Measurements from ENCODE around the gene FSTL4. TPM values are rescaled to one million over a fixed set of nuclear protein-coding genes. Genes with fewer than 3 reads are reported as not detected.

The FSTL4 gene
- total RNA-seq, 4 donors from 2014 or later, result 5.1 to 8.3 (median 6.0) TPM

GRCh38 chr5:133299021-133299420 lies 313.3 kb downstream of the FSTL4 start:
- intact Hi-C loops (cut with DNase I; ENCODE audit: low total_unique reads), result no loop called here
- H3K4me3 ChIP-seq (ENCODE audit: low read depth, poor library complexity, severe bottlenecking), result no peak overlapping the region
- DNase-seq (ENCODE audit: low spot score in 2 of 2), result no peak
- WGBS, 2 donors, result 60 to 95% methylated on average over 1 of the region's 1 CpG
- TF ChIP-seq, protein P1, sequence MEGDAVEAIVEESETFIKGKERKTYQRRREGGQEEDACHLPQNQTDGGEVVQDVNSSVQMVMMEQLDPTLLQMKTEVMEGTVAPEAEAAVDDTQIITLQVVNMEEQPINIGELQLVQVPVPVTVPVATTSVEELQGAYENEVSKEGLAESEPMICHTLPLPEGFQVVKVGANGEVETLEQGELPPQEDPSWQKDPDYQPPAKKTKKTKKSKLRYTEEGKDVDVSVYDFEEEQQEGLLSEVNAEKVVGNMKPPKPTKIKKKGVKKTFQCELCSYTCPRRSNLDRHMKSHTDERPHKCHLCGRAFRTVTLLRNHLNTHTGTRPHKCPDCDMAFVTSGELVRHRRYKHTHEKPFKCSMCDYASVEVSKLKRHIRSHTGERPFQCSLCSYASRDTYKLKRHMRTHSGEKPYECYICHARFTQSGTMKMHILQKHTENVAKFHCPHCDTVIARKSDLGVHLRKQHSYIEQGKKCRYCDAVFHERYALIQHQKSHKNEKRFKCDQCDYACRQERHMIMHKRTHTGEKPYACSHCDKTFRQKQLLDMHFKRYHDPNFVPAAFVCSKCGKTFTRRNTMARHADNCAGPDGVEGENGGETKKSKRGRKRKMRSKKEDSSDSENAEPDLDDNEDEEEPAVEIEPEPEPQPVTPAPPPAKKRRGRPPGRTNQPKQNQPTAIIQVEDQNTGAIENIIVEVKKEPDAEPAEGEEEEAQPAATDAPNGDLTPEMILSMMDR (IDR thresholded peaks at IDR 0.05), result no peak
- TF ChIP-seq POLR2A (IDR thresholded peaks at IDR 0.05), result no peak

DNA sequence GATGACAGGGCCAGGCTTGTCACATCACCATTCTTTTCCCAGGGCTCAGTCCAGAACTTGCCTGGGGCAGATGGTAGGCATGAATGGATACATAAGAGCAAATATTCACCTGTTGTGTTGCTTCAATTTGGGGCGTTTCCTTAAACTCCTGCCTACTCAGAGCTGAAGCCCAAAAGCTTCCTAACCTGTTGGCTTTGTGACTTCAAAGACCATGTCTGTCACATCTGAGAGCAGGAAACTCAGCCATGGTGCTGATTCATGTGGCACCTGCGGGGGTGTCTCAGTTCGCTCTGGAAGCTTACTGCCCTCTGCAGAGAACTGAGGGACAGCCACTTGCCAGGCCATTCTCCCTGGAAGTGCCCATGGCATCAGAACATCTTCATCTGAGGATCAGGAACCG lies 313.9 kb downstream of the FSTL4 start:
- TF ChIP-seq, protein P1 (IDR thresholded peaks at IDR 0.05), result no peak
- TF ChIP-seq POLR2A (IDR thresholded peaks at IDR 0.05), result no peak
- 87 to 93% methylated on average over 4 of the region's 4 CpGs for WGBS, 2 donors
- no peak for DNase-seq (ENCODE audit: low spot score in 2 of 2)
- no peak overlapping the region for H3K4me3 ChIP-seq (ENCODE audit: low read depth, poor library complexity, severe bottlenecking)
- intact Hi-C loops (cut with DNase I; ENCODE audit: low total_unique reads), result no loop called here

DNA sequence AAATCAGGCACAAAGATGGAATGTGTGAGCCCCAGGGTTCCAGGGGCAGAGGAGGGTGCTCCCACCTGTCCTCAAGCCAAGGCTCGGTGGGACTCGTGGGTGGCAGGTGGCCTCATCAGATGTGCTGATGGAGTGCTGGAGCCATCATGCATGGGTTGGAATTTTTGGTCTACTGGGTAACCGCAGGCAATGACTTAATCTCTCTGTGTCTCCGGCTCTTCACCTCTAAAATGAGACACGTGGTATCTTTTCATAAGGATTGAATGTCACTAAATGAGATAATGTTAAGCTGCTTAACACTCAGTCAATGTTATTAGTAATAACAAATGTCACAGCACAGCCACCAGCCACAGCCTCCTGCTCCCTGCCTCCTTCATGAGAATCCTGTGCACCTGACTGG lies 315.0 kb downstream of the FSTL4 start:
- intact Hi-C loops (cut with DNase I; ENCODE audit: low total_unique reads), result no loop called here
- TF ChIP-seq, protein P1 (IDR thresholded peaks at IDR 0.05), result no peak
- no peak for TF ChIP-seq POLR2A (IDR thresholded peaks at IDR 0.05)
- DNase-seq (ENCODE audit: low spot score in 2 of 2), result no peak
- no peak overlapping the region for H3K4me3 ChIP-seq (ENCODE audit: low read depth, poor library complexity, severe bottlenecking)
- 83 to 92% methylated on average over 5 of the region's 5 CpGs for WGBS, 2 donors

DNA sequence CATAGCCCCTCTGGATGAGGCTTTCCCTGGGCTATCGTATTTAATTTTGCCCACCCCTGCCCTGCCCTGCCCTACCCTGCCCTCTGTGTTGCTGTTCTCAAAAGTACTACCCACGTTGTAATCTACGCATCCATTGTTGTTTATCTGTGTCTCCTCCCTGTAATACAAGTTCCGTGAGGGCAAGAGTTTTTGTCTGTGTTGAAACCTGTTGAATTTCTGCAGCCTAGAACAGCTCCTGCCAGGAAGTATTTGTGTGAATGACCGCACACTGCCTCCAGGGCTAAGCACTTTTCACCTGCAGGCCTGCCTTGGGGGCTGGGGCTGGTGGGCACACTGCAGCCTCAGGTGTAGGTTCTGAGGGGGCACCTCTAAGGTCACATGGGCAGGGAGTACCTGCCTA lies 315.7 kb downstream of the FSTL4 start:
- H3K4me3 ChIP-seq (ENCODE audit: low read depth, poor library complexity, severe bottlenecking), result no peak overlapping the region
- no peak for TF ChIP-seq POLR2A (IDR thresholded peaks at IDR 0.05)
- TF ChIP-seq, protein P1 (IDR thresholded peaks at IDR 0.05), result no peak
- no peak for DNase-seq (ENCODE audit: low spot score in 2 of 2)
- intact Hi-C loops (cut with DNase I; ENCODE audit: low total_unique reads), result no loop called here
- WGBS, 2 donors, result 74 to 89% methylated on average over 5 of the region's 5 CpGs

DNA sequence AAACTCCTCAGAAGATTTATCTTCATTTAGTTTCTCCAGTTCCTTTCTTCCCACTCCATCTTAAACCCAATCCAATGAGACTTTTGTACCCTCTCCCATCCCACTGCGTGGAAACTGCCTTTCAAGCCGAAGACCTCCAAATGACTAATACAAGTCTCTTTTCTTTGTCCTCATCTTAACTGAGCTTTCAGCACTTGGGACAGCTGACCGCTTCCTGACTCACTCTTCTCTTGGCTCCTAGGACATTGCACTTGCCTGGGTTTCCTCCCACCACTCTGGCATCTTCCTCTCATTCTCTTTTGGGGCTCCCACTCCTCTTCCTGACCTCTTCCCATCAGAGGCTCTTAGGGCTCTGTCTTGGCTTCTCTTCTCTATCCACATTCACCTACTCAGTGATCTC lies 316.8 kb downstream of the FSTL4 start:
- 84 to 93% methylated on average over 3 of the region's 3 CpGs for WGBS, 2 donors
- DNase-seq (ENCODE audit: low spot score in 2 of 2), result no peak
- H3K4me3 ChIP-seq (ENCODE audit: low read depth, poor library complexity, severe bottlenecking), result no peak overlapping the region
- intact Hi-C loops (cut with DNase I; ENCODE audit: low total_unique reads), result no loop called here
- TF ChIP-seq POLR2A (IDR thresholded peaks at IDR 0.05), result no peak
- TF ChIP-seq, protein P1 (IDR thresholded peaks at IDR 0.05), result no peak

- H3K4me3 ChIP-seq (ENCODE audit: low read depth, poor library complexity, severe bottlenecking), result no peak overlapping the region
- intact Hi-C loops (cut with DNase I; ENCODE audit: low total_unique reads), result no loop called here
- TF ChIP-seq, protein P1 (IDR thresholded peaks at IDR 0.05), result no peak
- TF ChIP-seq POLR2A (IDR thresholded peaks at IDR 0.05), result no peak
- no peak for DNase-seq (ENCODE audit: low spot score in 2 of 2)
- 57 to 71% methylated on average over 3 of the region's 3 CpGs for WGBS, 2 donors
Measured at GRCh38 chr5:133294380-133294779, 318.0 kb downstream of the FSTL4 start.

Data from lower leg skin (tissue), 4 donors.